HCT116 (cell line): Measurements from ENCODE around the gene OSBP2. TPM values are rescaled to one million over a fixed set of nuclear protein-coding genes. Genes with fewer than 3 reads are reported as not detected.

ENCODE experiments used
- ATAC-seq: fragments of 200-7000 bp; cut with Tn5 transposase; 2 replicates; pipeline ENCODE4 v1.9.1; 2020; ENCODE audit warnings: mild to moderate bottlenecking, moderate library complexity
- BruUV-seq: library from RNA; stranded (reverse); fragments of 400-500 nt; replicated peaks from 2 replicates; lab custom pipeline; 2021; lab: Mats Ljungman, UMichigan
- CTCF ChIA-PET: fragments of 300-600 bp; sonication (Branson Sonifier 250); formaldehyde crosslinking; loops from one replicate; lab custom pipeline; 2021; ENCODE audit warnings: antibody characterized with exemption; lab: Charles Lee
- POLR2A ChIA-PET: fragments of 300-600, 350-600 bp; sonication (Branson Sonifier 250); formaldehyde crosslinking; loops from one replicate; lab custom pipeline; 2021; ENCODE audit warnings: antibody characterized with exemption; lab: Charles Lee
- RAD21 ChIA-PET, 2 experiments: fragments of 300-600 bp; sonication (Branson Sonifier 250); formaldehyde crosslinking; loops; one replicate each; lab custom pipeline; 2023; ENCODE audit warnings: low total read pairs in 2 of 2; ENCODE audit not compliant: uncharacterized antibody in 2 of 2, unreplicated experiment in 2 of 2, low non-redundant PET in 1 of 2; lab: Charles Lee
- DNase-seq: peaks from one replicate; pipeline ENCODE4 v3.0.0-alpha.2; 2010; ENCODE audit warnings: low read depth, low spot score
- H2AFZ ChIP-seq: fragments of 200-600 bp; shearing (Covaris generic), sonication (generic); 2 replicates; pipeline ENCODE4 v1.6.1; 2017; ENCODE audit warnings: low read depth, mixed run types, mixed read lengths, antibody characterized with exemption, low read length; ENCODE audit not compliant: poor library complexity, severe bottlenecking
- H3K27ac ChIP-seq: 2 replicates; pipeline ENCODE4 v1.5.1; 2012; ENCODE audit warnings: low read depth, low read length
- H3K27me3 ChIP-seq: fragments of 200-600 bp; sonication (generic); 2 replicates; pipeline ENCODE4 v1.6.1; 2016; ENCODE audit warnings: mixed run types, low read length, mixed read lengths; ENCODE audit not compliant: insufficient read depth
- H3K36me3 ChIP-seq, 2 experiments: fragments of 200-500 bp in 1 of 2; fragments of 200-600 bp in 1 of 2; sonication (Bioruptor generic) in 1 of 2; sonication (generic) in 1 of 2; 2 replicates each; pipeline versions ENCODE4 v1.5.1 to v1.6.1; 2014 to 2016; ENCODE audit warnings: low read length in 2 of 2, inconsistent platforms in 1 of 2, mixed read lengths in 1 of 2, mixed run types in 1 of 2; ENCODE audit not compliant: insufficient read depth in 2 of 2, control insufficient read depth in 1 of 2
- H3K4me1 ChIP-seq, 2 experiments: fragments of 200-600 bp in 1 of 2; sonication (generic) in 1 of 2; 2 replicates each; pipeline versions ENCODE4 v1.5.1 to v1.6.1; 2012 to 2017; ENCODE audit warnings: low read length in 2 of 2, inconsistent platforms in 1 of 2, mild to moderate bottlenecking in 1 of 2, mixed read lengths in 1 of 2, mixed run types in 1 of 2, moderate library complexity in 1 of 2; ENCODE audit not compliant: insufficient read depth in 2 of 2, control insufficient read depth in 1 of 2
- H3K4me2 ChIP-seq: fragments of 200-600 bp; sonication (generic); 2 replicates; pipeline ENCODE4 v1.6.1; 2017; ENCODE audit warnings: mixed run types, low read length, mixed read lengths
- H3K4me3 ChIP-seq, 2 experiments: fragments of 200-600 bp in 1 of 2; sonication (generic) in 1 of 2; replicated peaks in 1 of 2; 2 replicates each; pipeline ENCODE4 v1.5.1; 2011 to 2016; ENCODE audit warnings: low read length in 2 of 2, control low read depth in 1 of 2, low read depth in 1 of 2, mild to moderate bottlenecking in 1 of 2, mixed read lengths in 1 of 2, mixed run types in 1 of 2
- H3K79me2 ChIP-seq: fragments of 200-600 bp; sonication (generic); 2 replicates; pipeline ENCODE4 v1.6.1; 2017; ENCODE audit warnings: mild to moderate bottlenecking, mixed run types, low read length, moderate library complexity, mixed read lengths; ENCODE audit not compliant: insufficient read depth
- H3K9ac ChIP-seq: fragments of 200-600 bp; sonication (generic); 2 replicates; pipeline ENCODE4 v1.6.1; 2016; ENCODE audit warnings: low read length, mixed read lengths
- H3K9me2 ChIP-seq: fragments of 200-600 bp; sonication (generic), shearing (Covaris generic); 2 replicates; pipeline ENCODE4 v1.6.1; 2017; ENCODE audit warnings: mixed run types, mild to moderate bottlenecking, moderate library complexity; ENCODE audit not compliant: insufficient read depth
- H3K9me3 ChIP-seq, 2 experiments: fragments of 200-500 bp in 1 of 2; fragments of 200-600 bp in 1 of 2; sonication (Bioruptor generic) in 1 of 2; sonication (generic) in 1 of 2; 2 replicates each; pipeline ENCODE4 v1.6.1; 2014 to 2017; ENCODE audit warnings: low read length in 2 of 2, mixed read lengths in 2 of 2, inconsistent platforms in 1 of 2, low read depth in 1 of 2, mild to moderate bottlenecking in 1 of 2, mixed run types in 1 of 2, moderate library complexity in 1 of 2; ENCODE audit not compliant: control insufficient read depth in 1 of 2, insufficient read depth in 1 of 2
- H4K20me1 ChIP-seq: fragments of 200-600 bp; sonication (generic), shearing (Covaris generic); 2 replicates; pipeline ENCODE4 v1.6.1; 2017; ENCODE audit warnings: mixed run types, mild to moderate bottlenecking, moderate library complexity; ENCODE audit not compliant: insufficient read depth
- CBX3 ChIP-seq: IDR thresholded peaks from 2 replicates; pipeline ENCODE4 v1.6.1; 2012; ENCODE audit warnings: low read depth
- CEBPB ChIP-seq: IDR thresholded peaks from 2 replicates; pipeline ENCODE4 v1.6.1; 2012; ENCODE audit warnings: low read depth
- EGR1 ChIP-seq: IDR thresholded peaks from 2 replicates; pipeline ENCODE4 v1.6.1; 2012; ENCODE audit warnings: low read depth
- ELF1 ChIP-seq: IDR thresholded peaks from 2 replicates; pipeline ENCODE4 v1.6.1; 2012; ENCODE audit warnings: low read depth, borderline replicate concordance
- EZH2 ChIP-seq: fragments of 200-600 bp; sonication (generic); IDR thresholded peaks from 2 replicates; pipeline ENCODE4 v1.6.1; 2017; ENCODE audit warnings: antibody characterized with exemption, mixed run types
- EZH2phosphoT487 ChIP-seq: fragments of 200-600 bp; IDR thresholded peaks from 2 replicates; pipeline ENCODE4 v1.6.1; 2018; ENCODE audit warnings: antibody characterized with exemption, borderline replicate concordance
- FOSL1 ChIP-seq: IDR thresholded peaks from 2 replicates; pipeline ENCODE4 v1.6.1; 2012; ENCODE audit warnings: low read depth
- POLR2AphosphoS5 ChIP-seq: IDR thresholded peaks from 2 replicates; pipeline ENCODE4 v1.6.1; 2011; ENCODE audit warnings: mild to moderate bottlenecking, low read depth, low read length, moderate library complexity
- RAD21 ChIP-seq: IDR thresholded peaks from 2 replicates; pipeline ENCODE4 v1.6.1; 2012; ENCODE audit warnings: low read depth, mild to moderate bottlenecking
- SIN3A ChIP-seq: IDR thresholded peaks from 2 replicates; pipeline ENCODE4 v1.6.1; 2012; ENCODE audit warnings: low read depth
- SP1 ChIP-seq: IDR thresholded peaks from 2 replicates; pipeline ENCODE4 v1.6.1; 2012; ENCODE audit warnings: low read depth
- TCF7L2 ChIP-seq: IDR thresholded peaks from 2 replicates; pipeline ENCODE4 v1.7.0; 2011; ENCODE audit warnings: borderline replicate concordance, inconsistent platforms; ENCODE audit not compliant: insufficient read depth, insufficient read length; ENCODE audit errors: extremely low read depth
- YY1 ChIP-seq: IDR thresholded peaks from 2 replicates; pipeline ENCODE4 v1.6.1; 2011; ENCODE audit warnings: low read length, low read depth, moderate library complexity, mild to moderate bottlenecking; ENCODE audit not compliant: insufficient replicate concordance; ENCODE audit errors: extremely low read depth
- ZFX ChIP-seq: fragments of 450-650 bp; IDR thresholded peaks from 2 replicates; pipeline ENCODE4 v1.6.1; 2017
- ZNF274 ChIP-seq: fragments of 200-500 bp; sonication (Bioruptor generic); IDR thresholded peaks from 2 replicates; pipeline ENCODE4 v1.6.1; 2014; ENCODE audit warnings: mild to moderate bottlenecking, low read depth, low read length, inconsistent platforms
- intact Hi-C: fragments of 100-400 bp; cut with micrococcal nuclease; formaldehyde crosslinking; loops from 2 replicates; pipeline ENCODE4 v1.10.0; 2022
- total RNA-seq: library from RNA; stranded (reverse); gene quantifications from one replicate; pipeline ENCODE4 v1.2.1, GENCODE V29; 2021; ENCODE audit not compliant: unreplicated experiment
- TF ChIP-seq, protein P1 (sequence below): IDR thresholded peaks from 2 replicates; pipeline ENCODE4 v1.6.1; 2012
- TF ChIP-seq, protein P2 (sequence below): IDR thresholded peaks from 2 replicates; pipeline ENCODE4 v1.6.1; 2012
- TF ChIP-seq, protein P3 (sequence below): IDR thresholded peaks from 2 replicates; pipeline ENCODE4 v1.6.1; 2012; ENCODE audit warnings: low read depth
- TF ChIP-seq, protein P4 (sequence below), 3 experiments: fragments of 200-600 bp in 1 of 3; sonication (generic) in 1 of 3; IDR thresholded peaks in 2 of 3; conservative IDR thresholded peaks in 1 of 3; 2 replicates each; pipeline ENCODE4 v1.5.1; 2012 to 2017; ENCODE audit warnings: low read depth in 2 of 3, low read length in 2 of 3, antibody characterized with exemption in 1 of 3, borderline replicate concordance in 1 of 3, control low read depth in 1 of 3, mild to moderate bottlenecking in 1 of 3, mixed read lengths in 1 of 3, mixed run types in 1 of 3, moderate library complexity in 1 of 3; ENCODE audit not compliant: insufficient read depth in 1 of 3

Gene OSBP2
- total RNA-seq, 1 experiment from 2014 or later: 12.9 TPM

DNA sequence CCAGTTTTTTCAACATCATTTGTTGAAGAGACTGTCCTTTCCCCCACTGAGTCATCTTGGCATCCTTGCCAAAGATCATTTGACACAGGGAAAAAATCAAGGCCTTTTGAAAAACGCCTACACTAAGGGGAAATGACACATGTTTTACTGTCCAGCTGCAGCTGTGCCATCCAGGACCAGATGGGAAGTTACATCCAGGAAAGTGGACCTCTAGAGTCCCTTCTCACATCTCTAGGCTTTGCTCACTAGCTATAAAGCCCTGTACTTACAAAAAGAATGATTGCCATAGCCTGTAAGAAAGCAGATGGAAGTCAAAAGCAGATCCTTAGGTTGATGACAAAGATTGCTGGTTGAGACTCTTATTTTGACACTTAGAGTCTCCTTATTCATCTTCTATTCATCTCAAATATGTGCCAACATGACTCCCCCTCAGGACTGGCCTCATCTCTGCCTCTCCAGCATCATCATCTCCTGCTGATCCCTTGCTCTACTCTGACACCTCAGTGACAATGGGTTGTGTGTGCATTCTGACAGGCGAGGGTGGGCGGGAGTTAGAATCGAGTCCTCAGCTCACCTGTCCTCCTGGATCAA, 22.8 kb downstream of the OSBP2 start:
- intact Hi-C loops: no loop called here
- Histone ChIP-seq H3K79me2 (no peaks in the 10 kb centered on the region), H4K20me1 (no peaks in the 10 kb centered on the region), H3K4me3 (peak overlapping the region in 1 of 2 experiments; percentile 3; a peak in 1 of 4 replicates), H3K4me1 (peaks cover 26 to 34% of the 10 kb centered on the region in 2 experiments), H3K36me3 (no peaks in the 10 kb centered on the region), H2AFZ (no peak overlapping the region), H3K27me3 (no peaks in the 10 kb centered on the region), H3K4me2 (peak overlapping the region; percentile 63), H3K9me3 (no peaks in the 10 kb centered on the region), H3K27ac (peak overlapping the region; percentile 26; the same call in 1 of the 2 replicates), H3K9me2 (no peaks in the 10 kb centered on the region), H3K9ac (peak overlapping the region; percentile 11; the same call in 1 of the 2 replicates)
- ATAC-seq: peak; percentile 80
- RAD21 ChIA-PET: no interaction called here
- CTCF ChIA-PET: no interaction called here
- DNase-seq: peak; percentile 54
- POLR2A ChIA-PET: interaction anchor here (1.2 kb wide), 1 partner anchor 82 kb away, joined by 3 read pairs; the partner anchor contains the start of gene SLC35E4
- no TSS peak for BruUV-seq
- TF ChIP-seq ELF1: no peak
- TF ChIP-seq FOSL1: peak; percentile 81
- no peak for TF ChIP-seq EZH2
- TF ChIP-seq, protein P1, sequence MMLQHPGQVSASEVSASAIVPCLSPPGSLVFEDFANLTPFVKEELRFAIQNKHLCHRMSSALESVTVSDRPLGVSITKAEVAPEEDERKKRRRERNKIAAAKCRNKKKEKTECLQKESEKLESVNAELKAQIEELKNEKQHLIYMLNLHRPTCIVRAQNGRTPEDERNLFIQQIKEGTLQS: no peak
- TF ChIP-seq TCF7L2: peak; percentile 21
- peak; percentile 67 for TF ChIP-seq SP1
- no peak for TF ChIP-seq ZNF274
- no peak for TF ChIP-seq YY1
- TF ChIP-seq, protein P2, sequence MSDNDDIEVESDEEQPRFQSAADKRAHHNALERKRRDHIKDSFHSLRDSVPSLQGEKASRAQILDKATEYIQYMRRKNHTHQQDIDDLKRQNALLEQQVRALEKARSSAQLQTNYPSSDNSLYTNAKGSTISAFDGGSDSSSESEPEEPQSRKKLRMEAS: 0 out of 2 replicates have a peak, but pooled peaks have one; percentile 46
- TF ChIP-seq CEBPB: peak; percentile 42; the same call in 1 of the 2 replicates
- TF ChIP-seq EZH2phosphoT487: no peak
- TF ChIP-seq POLR2AphosphoS5: peak; percentile 31; the same call in 1 of the 2 replicates
- TF ChIP-seq SIN3A: peak; percentile 85; the same call in 1 of the 2 replicates
- TF ChIP-seq EGR1: peak; percentile 87
- TF ChIP-seq, protein P3, sequence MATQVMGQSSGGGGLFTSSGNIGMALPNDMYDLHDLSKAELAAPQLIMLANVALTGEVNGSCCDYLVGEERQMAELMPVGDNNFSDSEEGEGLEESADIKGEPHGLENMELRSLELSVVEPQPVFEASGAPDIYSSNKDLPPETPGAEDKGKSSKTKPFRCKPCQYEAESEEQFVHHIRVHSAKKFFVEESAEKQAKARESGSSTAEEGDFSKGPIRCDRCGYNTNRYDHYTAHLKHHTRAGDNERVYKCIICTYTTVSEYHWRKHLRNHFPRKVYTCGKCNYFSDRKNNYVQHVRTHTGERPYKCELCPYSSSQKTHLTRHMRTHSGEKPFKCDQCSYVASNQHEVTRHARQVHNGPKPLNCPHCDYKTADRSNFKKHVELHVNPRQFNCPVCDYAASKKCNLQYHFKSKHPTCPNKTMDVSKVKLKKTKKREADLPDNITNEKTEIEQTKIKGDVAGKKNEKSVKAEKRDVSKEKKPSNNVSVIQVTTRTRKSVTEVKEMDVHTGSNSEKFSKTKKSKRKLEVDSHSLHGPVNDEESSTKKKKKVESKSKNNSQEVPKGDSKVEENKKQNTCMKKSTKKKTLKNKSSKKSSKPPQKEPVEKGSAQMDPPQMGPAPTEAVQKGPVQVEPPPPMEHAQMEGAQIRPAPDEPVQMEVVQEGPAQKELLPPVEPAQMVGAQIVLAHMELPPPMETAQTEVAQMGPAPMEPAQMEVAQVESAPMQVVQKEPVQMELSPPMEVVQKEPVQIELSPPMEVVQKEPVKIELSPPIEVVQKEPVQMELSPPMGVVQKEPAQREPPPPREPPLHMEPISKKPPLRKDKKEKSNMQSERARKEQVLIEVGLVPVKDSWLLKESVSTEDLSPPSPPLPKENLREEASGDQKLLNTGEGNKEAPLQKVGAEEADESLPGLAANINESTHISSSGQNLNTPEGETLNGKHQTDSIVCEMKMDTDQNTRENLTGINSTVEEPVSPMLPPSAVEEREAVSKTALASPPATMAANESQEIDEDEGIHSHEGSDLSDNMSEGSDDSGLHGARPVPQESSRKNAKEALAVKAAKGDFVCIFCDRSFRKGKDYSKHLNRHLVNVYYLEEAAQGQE: no peak
- peak; percentile 16; the same call in 1 of the 2 replicates for TF ChIP-seq RAD21
- TF ChIP-seq, protein P4, sequence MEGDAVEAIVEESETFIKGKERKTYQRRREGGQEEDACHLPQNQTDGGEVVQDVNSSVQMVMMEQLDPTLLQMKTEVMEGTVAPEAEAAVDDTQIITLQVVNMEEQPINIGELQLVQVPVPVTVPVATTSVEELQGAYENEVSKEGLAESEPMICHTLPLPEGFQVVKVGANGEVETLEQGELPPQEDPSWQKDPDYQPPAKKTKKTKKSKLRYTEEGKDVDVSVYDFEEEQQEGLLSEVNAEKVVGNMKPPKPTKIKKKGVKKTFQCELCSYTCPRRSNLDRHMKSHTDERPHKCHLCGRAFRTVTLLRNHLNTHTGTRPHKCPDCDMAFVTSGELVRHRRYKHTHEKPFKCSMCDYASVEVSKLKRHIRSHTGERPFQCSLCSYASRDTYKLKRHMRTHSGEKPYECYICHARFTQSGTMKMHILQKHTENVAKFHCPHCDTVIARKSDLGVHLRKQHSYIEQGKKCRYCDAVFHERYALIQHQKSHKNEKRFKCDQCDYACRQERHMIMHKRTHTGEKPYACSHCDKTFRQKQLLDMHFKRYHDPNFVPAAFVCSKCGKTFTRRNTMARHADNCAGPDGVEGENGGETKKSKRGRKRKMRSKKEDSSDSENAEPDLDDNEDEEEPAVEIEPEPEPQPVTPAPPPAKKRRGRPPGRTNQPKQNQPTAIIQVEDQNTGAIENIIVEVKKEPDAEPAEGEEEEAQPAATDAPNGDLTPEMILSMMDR (IDR thresholded peaks at IDR 0.05 in 2 of 3, conservative IDR thresholded peaks at IDR 0.05 in 1 of 3; ENCODE audit: borderline replicate concordance in 1 of 3, insufficient read depth in 1 of 3, low read depth in 2 of 3, low read length in 2 of 3): no peak
- no peak for TF ChIP-seq ZFX
- TF ChIP-seq CBX3: peak; percentile 42; the same call in 1 of the 2 replicates
